Measurements from ENCODE around the gene LPIN1. TPM values are rescaled to one million over a fixed set of nuclear protein-coding genes. Genes with fewer than 3 reads are reported as not detected.

The LPIN1 gene
- total and polyA plus RNA-seq, 2 of the 8 experiments (the other 6 are each of a cell fraction or from before 2014, with no cell fraction given): 4.3 to 9.8 TPM

DNA sequence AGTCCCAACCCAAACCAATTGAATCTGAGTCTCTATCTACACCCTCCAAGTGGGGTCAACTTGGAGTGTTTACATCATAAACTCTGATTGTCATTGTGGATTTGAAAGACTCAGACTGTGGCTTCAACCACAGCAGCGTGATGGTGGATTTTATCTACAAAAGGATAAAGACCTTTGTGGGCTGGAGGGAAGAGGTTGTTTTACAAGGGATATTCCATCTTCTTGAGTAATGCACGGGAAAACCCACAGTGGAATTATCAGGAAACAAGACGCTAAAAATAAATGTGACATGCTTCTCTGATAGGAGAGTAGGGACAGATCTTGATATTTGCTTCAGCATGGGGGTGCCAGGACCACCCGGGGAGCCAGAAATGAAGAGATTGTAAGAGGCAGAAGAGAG, 93.5 kb downstream of the LPIN1 start (continued):
- TF ChIP-seq NANOG (IDR thresholded peaks at IDR 0.05; ENCODE audit: insufficient read depth, low read depth, low read length, poor library complexity, severe bottlenecking): no peak

Data from H1 (cell line).